GM12801 (cell line): Measurements from ENCODE around the gene TIGAR.

ENCODE experiments used
- TF ChIP-seq, protein P1 (sequence below): IDR thresholded peaks from one replicate; pipeline ENCODE4 v1.5.1; 2011; ENCODE audit warnings: control low read depth; ENCODE audit not compliant: insufficient read length; ENCODE audit errors: extremely low read depth

TIGAR gene

DNA sequence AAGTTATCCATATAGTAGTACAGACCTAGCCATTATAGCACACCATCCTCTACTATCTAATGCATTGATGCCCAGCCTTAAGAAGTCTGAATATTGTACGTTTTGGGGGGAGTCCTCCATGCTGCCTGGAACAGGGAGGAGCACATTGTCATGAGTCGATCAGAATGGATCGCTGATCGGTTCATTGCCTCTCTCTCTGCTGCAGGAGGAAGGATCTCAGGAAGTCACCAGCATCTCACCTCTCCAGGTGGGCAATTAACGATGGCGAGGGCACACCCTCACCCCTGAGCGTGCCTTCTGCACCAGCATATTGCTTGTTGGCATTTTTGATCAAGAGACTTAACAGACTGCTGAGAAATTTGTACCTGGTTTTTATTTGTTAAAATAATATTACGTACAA, 35.9 kb upstream of the TIGAR start:
- TF ChIP-seq, protein P1, sequence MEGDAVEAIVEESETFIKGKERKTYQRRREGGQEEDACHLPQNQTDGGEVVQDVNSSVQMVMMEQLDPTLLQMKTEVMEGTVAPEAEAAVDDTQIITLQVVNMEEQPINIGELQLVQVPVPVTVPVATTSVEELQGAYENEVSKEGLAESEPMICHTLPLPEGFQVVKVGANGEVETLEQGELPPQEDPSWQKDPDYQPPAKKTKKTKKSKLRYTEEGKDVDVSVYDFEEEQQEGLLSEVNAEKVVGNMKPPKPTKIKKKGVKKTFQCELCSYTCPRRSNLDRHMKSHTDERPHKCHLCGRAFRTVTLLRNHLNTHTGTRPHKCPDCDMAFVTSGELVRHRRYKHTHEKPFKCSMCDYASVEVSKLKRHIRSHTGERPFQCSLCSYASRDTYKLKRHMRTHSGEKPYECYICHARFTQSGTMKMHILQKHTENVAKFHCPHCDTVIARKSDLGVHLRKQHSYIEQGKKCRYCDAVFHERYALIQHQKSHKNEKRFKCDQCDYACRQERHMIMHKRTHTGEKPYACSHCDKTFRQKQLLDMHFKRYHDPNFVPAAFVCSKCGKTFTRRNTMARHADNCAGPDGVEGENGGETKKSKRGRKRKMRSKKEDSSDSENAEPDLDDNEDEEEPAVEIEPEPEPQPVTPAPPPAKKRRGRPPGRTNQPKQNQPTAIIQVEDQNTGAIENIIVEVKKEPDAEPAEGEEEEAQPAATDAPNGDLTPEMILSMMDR, result no peak

DNA sequence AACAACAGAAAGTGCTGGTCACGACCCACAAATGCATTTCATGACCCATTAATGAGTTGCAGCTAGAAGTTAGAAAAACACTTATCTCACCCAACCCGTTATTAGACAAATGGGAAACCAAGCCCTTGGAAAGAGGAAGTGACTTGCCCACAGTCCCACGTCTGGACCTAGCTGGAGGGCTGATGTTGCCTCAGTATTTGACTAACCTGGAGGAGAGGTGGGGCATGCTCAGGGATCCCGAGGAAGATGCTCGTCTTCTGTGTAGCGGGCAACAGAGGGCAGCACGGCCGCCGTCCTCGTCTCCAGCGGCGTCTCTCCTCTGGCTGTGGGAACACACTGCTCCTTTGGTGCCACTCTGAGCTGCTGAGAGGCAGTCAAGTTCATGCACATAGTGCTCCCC, 34.8 kb upstream of the TIGAR start:
- TF ChIP-seq, protein P1, result no peak

DNA sequence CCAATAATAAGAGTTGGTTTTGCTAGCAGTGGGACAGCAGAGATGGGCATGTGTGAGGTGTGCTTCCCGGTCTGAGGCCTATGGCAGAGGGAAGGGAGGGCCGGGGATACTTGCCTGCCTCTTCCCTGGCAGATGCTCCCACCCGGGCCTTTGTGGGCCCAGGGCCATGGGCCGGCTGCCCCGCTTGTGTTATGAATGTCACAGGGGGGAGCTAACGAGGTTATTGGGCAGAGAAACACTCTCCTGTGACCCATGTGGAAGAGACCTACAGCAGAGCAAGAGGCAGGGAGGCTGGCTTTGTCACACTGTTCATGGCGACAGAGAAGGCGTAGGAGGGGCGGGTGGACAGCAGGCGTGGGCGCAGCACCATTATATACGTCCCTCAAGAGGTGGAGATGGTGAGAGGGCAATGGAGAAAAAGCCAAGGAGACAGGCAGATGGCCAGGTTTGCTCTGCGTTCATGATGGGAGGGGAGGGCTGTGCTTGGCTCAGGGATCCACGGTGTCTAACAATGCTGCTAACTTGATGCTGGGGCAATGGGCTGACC, 34.2 kb upstream of the TIGAR start:
- TF ChIP-seq, protein P1, result no peak

DNA sequence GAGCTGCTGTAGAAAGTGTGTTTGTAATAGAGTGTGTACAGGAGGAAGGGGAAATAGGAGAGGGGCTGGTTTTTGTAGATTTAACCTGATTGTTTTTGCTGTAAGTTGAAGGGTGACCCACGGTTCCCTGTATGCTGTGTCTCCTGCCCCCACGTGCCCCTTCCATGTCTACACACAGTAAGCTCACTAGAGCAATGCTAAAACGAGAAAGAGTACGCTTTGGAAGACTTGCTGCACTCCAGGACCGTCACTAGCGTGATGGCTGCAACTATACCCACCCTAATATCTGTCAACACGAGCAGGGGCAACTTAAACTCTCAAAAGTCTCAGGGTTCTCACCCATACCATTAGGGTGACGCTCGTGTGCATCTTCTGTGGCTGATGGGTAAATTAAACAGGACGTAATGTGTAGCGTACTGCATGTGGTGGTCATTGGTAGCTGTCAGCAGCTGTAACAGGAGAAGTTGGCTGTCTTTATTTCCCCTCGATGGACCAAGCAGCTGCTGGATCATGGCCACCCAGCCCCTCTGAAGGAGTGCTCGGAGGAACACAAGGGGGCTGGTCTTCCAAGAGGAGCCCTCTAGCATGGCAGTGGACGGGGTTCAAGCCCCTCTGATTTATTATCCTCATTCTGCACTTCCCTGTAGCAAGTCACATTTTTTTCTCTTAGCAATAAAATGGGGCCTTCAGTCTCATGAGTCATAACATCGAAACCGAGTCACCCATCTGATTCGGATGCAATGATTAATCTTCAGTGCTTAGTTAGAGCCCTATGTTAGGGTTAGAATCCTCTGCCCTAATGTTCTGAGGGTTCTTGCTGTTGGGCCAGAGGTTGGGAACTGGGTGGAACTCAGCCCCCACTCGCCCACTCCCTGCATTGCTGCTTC, 33.4 kb upstream of the TIGAR start:
- TF ChIP-seq, protein P1, result no peak

DNA sequence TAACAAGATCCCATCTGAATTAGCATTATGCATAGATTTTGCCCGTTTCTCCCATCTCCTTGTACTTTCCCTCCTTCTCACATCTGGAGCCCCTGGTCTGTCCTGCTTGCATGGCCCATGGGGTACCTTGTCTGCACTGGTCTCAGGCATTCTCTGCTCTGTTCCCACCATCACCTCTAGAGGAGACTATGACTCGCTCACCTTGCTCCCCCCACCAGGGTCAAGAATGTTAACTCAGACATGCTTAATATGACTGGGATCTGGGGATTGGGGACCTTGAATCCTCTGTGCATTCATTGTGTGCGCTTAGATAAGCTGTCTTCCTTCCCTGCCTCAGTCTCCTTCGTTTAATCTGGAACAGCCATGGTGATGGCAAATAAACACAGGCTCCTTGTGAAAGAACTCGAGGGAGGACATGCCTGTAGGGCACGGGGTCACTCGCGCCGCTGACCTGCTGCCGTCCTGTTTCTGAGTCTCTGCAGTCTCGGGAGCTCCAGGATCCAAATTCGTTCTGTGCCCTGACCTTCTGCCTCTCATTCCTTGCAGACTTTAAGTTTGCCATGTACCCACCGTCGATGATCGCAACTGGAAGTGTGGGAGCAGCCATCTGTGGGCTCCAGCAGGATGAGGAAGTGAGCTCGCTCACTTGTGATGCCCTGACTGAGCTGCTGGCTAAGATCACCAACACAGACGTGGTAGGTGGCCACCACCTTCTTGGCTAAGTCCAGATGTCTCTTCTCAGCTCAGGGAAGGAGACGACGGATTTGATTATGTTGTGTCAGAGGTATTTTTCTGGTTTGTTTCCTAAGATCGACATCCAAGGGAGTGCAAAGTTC, 32.5 kb upstream of the TIGAR start:
- TF ChIP-seq, protein P1, result no peak

DNA sequence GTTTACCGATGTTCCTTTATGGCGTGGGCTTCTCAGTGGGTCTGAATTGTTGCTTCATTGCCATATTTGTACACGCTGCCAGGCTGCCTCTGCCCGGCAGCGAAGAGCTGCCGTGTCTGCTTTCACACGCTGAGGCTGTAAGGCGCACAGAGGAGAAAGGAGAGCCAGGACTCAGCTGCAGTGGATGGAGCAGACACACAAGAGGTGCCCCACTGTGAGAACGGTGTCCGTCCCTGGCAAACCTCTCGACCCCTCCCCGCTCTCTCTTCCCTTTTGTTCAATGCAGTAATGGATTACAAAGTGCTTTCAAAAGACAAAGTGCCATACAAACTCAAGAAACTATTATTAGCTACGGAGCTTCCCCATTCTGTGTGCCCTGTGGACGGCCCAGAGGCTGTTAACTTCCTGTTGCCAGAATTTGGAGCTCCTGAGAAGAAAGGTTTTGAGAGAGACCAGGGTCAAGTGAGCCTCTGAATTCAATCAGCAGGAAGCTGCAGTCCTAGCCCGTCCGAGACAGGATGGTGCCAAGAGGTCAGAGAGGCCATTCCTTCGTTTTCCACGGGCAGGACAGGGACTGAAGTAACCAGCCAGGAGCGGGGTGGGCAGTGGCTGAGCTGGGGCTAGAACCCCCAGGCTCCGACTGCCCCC, 31.7 kb upstream of the TIGAR start:
- TF ChIP-seq, protein P1, result no peak
